GM23338 (cell line): ENCODE measurements around the gene LLGL1. TPM values are rescaled to one million over a fixed set of nuclear protein-coding genes. Genes with fewer than 3 reads are reported as not detected.

Experiments used
- ATAC-seq: fragments of 200-7000 bp; cut with Tn5 transposase; 3 replicates; pipeline ENCODE4 v1.9.1; 2020
- DNase-seq: peaks from one replicate; pipeline ENCODE4 v3.0.0-alpha.2; 2015; ENCODE audit warnings: low spot score
- H2AFZ ChIP-seq: fragments of 200-600 bp; sonication (generic); 2 replicates; pipeline ENCODE4 v1.8.0; 2016; ENCODE audit warnings: antibody characterized with exemption, mild to moderate bottlenecking, moderate library complexity
- H3F3A ChIP-seq: fragments of 200-600 bp; sonication (generic); replicated peaks from 2 replicates; pipeline ENCODE4 v1.8.0; 2017; ENCODE audit warnings: antibody characterized with exemption, mixed run types, low read depth
- H3K27ac ChIP-seq: fragments of 200-600 bp; sonication (generic); 2 replicates; pipeline ENCODE4 v1.6.1; 2016; ENCODE audit warnings: low read depth
- H3K27me3 ChIP-seq: fragments of 200-600 bp; sonication (generic); 2 replicates; pipeline ENCODE4 v1.8.0; 2016; ENCODE audit warnings: mild to moderate bottlenecking, mixed run types, moderate library complexity; ENCODE audit not compliant: insufficient read depth
- H3K36me3 ChIP-seq: fragments of 200-600 bp; sonication (generic); 2 replicates; pipeline ENCODE4 v1.8.0; 2016; ENCODE audit warnings: mild to moderate bottlenecking; ENCODE audit not compliant: insufficient read depth
- H3K4me1 ChIP-seq: fragments of 200-600 bp; sonication (generic); 2 replicates; pipeline ENCODE4 v1.8.0; 2016; ENCODE audit warnings: mild to moderate bottlenecking, moderate library complexity; ENCODE audit not compliant: insufficient read depth
- H3K4me2 ChIP-seq: fragments of 200-600 bp; sonication (generic); 2 replicates; pipeline ENCODE4 v1.7.1; 2017; ENCODE audit warnings: mixed run types
- H3K4me3 ChIP-seq: fragments of 200-600 bp; sonication (generic); 2 replicates; pipeline ENCODE4 v1.6.1; 2016; ENCODE audit warnings: mixed run types
- H3K79me2 ChIP-seq: fragments of 200-600 bp; sonication (generic); replicated peaks from 2 replicates; pipeline ENCODE4 v1.8.0; 2017; ENCODE audit warnings: mild to moderate bottlenecking; ENCODE audit not compliant: insufficient read depth
- H3K9me2 ChIP-seq: fragments of 200-600 bp; sonication (generic); 2 replicates; pipeline ENCODE4 v1.8.0; 2017; ENCODE audit not compliant: insufficient read depth
- H4K20me1 ChIP-seq: fragments of 200-600 bp; sonication (generic); replicated peaks from 2 replicates; pipeline ENCODE4 v1.8.0; 2017; ENCODE audit warnings: mild to moderate bottlenecking; ENCODE audit not compliant: insufficient read depth
- H3K27ac Mint-ChIP-seq: 2 replicates; pipeline ENCODE4 v1.8.0; 2020; ENCODE audit warnings: inconsistent platforms, mild to moderate bottlenecking, moderate library complexity, mixed read lengths
- H3K27me3 Mint-ChIP-seq: 3 replicates; pipeline ENCODE4 v1.8.0; 2022; ENCODE audit warnings: low read depth, mild to moderate bottlenecking, moderate library complexity, mixed read lengths, inconsistent platforms; ENCODE audit not compliant: insufficient read depth, poor library complexity
- H3K36me3 Mint-ChIP-seq: 3 replicates; pipeline ENCODE4 v1.8.0; 2021; ENCODE audit warnings: low read depth, mild to moderate bottlenecking, inconsistent platforms, moderate library complexity, mixed read lengths
- H3K4me1 Mint-ChIP-seq: 3 replicates; pipeline ENCODE4 v1.8.0; 2020; ENCODE audit warnings: mild to moderate bottlenecking, inconsistent platforms, mixed read lengths
- H3K4me3 Mint-ChIP-seq: 3 replicates; pipeline ENCODE4 v1.8.0; 2021; ENCODE audit warnings: moderate library complexity, mild to moderate bottlenecking, inconsistent platforms, mixed read lengths
- H3K9me3 Mint-ChIP-seq: 3 replicates; pipeline ENCODE4 v1.8.0; 2020; ENCODE audit warnings: moderate library complexity, mild to moderate bottlenecking, inconsistent platforms, mixed read lengths
- EZH2 ChIP-seq: fragments of 200-600 bp; sonication (generic); IDR thresholded peaks from one replicate; pipeline ENCODE4 v1.8.0; 2017; ENCODE audit warnings: antibody characterized with exemption, mild to moderate bottlenecking, low read depth; ENCODE audit not compliant: unreplicated experiment
- EZH2phosphoT487 ChIP-seq: fragments of 200-600 bp; sonication (generic); IDR thresholded peaks from one replicate; pipeline ENCODE4 v1.8.1; 2018; ENCODE audit warnings: antibody characterized with exemption; ENCODE audit not compliant: unreplicated experiment
- JUNB ChIP-seq: IDR thresholded peaks from one replicate; pipeline ENCODE4 v1.6.1; 2016; ENCODE audit warnings: antibody characterized with exemption; ENCODE audit not compliant: unreplicated experiment
- POLR2AphosphoS5 ChIP-seq: IDR thresholded peaks from 2 replicates; pipeline ENCODE4 v1.6.1; 2016; ENCODE audit warnings: antibody characterized with exemption, low read depth
- ZNF114 ChIP-seq: fragments of 250-450 bp; sonication (Bioruptor Pico); IDR thresholded peaks from 2 replicates; pipeline ENCODE4 v1.5.0; 2020; ENCODE audit warnings: mild to moderate bottlenecking, moderate library complexity
- polyA plus RNA-seq: library from polyadenylated mRNA; unstranded; fragments of >200 nt; fragmentation: Nextera tagmentation; extraction: Ambion mirVana; gene quantifications from 2 replicates; pipeline ENCODE4 v1.2.1, GENCODE V29; 2016
- total RNA-seq: library from RNA; depleted of rRNA; stranded (reverse); fragments of >200 nt; shearing (Covaris generic); gene quantifications from 2 replicates; pipeline ENCODE4 v1.2.3, GENCODE V29; 2014
- TF ChIP-seq, protein P1 (sequence below): fragments of 250-450 bp; sonication (Bioruptor Pico); IDR thresholded peaks from 2 replicates; pipeline ENCODE4 v1.5.0; 2020; ENCODE audit warnings: mild to moderate bottlenecking, moderate library complexity
- TF ChIP-seq, protein P2 (sequence below): IDR thresholded peaks from 2 replicates; pipeline ENCODE4 v1.6.1; 2016; ENCODE audit warnings: antibody characterized with exemption
- TF ChIP-seq, protein P3 (sequence below): IDR thresholded peaks from one replicate; pipeline ENCODE4 v1.6.1; 2018; ENCODE audit warnings: antibody characterized with exemption; ENCODE audit not compliant: unreplicated experiment

The LLGL1 gene
- total and polyA plus RNA-seq, 2 experiments from 2014 or later = 5.9 to 129 TPM

DNA sequence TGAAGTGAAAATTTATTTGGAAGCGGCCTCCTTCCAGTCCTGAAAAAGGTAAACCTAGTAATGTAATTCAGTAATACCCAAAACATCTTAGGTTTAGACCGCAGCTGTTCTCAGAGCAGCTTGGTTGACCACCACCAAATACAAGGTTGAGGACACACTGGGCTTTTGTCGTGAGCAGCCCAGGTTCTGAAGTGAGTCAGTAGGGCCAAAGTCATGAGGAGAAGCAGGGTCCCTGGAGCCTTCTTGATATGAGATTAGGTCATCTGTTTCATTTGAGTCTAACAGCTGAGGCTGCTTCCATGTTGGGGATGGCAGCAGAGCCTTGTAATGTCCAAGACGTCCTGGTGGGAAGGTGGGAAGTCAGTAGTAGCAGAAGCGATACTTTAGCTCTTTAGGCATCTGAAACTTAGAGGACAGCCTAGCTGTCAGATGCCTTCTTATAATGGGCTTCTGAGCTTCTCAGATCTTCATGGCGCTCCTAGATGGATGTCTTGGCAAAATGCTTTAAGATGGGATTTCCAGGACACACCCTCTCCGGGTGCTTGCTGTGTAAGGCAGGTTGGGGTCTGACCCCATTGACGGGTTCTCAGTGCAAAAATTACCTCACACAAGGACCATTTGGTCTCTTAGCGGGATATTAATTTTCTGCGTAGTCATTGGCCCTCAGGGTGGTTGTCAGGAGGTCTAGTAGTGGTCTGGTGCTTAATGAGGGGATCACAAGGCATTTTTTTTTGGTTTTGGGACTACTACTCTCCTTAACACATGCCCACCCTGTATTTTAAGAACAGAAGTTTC lies 39.4 kb upstream of the LLGL1 start (continued):
- TF ChIP-seq EZH2 = no peak
- no peak for TF ChIP-seq JUNB
- TF ChIP-seq ZNF114 (CRISPR knock-in tag) = no peak
- TF ChIP-seq, protein P1, sequence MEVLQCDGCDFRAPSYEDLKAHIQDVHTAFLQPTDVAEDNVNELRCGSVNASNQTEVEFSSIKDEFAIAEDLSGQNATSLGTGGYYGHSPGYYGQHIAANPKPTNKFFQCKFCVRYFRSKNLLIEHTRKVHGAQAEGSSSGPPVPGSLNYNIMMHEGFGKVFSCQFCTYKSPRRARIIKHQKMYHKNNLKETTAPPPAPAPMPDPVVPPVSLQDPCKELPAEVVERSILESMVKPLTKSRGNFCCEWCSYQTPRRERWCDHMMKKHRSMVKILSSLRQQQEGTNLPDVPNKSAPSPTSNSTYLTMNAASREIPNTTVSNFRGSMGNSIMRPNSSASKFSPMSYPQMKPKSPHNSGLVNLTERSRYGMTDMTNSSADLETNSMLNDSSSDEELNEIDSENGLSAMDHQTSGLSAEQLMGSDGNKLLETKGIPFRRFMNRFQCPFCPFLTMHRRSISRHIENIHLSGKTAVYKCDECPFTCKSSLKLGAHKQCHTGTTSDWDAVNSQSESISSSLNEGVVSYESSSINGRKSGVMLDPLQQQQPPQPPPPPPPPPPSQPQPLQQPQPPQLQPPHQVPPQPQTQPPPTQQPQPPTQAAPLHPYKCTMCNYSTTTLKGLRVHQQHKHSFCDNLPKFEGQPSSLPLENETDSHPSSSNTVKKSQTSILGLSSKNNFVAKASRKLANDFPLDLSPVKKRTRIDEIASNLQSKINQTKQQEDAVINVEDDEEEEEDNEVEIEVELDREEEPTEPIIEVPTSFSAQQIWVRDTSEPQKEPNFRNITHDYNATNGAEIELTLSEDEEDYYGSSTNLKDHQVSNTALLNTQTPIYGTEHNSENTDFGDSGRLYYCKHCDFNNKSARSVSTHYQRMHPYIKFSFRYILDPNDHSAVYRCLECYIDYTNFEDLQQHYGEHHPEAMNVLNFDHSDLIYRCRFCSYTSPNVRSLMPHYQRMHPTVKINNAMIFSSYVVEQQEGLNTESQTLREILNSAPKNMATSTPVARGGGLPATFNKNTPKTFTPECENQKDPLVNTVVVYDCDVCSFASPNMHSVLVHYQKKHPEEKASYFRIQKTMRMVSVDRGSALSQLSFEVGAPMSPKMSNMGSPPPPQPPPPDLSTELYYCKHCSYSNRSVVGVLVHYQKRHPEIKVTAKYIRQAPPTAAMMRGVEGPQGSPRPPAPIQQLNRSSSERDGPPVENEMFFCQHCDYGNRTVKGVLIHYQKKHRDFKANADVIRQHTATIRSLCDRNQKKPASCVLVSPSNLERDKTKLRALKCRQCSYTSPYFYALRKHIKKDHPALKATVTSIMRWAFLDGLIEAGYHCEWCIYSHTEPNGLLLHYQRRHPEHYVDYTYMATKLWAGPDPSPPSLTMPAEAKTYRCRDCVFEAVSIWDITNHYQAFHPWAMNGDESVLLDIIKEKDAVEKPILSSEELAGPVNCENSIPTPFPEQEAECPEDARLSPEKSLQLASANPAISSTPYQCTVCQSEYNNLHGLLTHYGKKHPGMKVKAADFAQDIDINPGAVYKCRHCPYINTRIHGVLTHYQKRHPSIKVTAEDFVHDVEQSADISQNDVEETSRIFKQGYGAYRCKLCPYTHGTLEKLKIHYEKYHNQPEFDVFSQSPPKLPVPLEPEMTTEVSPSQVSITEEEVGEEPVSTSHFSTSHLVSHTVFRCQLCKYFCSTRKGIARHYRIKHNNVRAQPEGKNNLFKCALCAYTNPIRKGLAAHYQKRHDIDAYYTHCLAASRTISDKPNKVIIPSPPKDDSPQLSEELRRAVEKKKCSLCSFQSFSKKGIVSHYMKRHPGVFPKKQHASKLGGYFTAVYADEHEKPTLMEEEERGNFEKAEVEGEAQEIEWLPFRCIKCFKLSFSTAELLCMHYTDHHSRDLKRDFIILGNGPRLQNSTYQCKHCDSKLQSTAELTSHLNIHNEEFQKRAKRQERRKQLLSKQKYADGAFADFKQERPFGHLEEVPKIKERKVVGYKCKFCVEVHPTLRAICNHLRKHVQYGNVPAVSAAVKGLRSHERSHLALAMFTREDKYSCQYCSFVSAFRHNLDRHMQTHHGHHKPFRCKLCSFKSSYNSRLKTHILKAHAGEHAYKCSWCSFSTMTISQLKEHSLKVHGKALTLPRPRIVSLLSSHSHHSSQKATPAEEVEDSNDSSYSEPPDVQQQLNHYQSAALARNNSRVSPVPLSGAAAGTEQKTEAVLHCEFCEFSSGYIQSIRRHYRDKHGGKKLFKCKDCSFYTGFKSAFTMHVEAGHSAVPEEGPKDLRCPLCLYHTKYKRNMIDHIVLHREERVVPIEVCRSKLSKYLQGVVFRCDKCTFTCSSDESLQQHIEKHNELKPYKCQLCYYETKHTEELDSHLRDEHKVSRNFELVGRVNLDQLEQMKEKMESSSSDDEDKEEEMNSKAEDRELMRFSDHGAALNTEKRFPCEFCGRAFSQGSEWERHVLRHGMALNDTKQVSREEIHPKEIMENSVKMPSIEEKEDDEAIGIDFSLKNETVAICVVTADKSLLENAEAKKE (CRISPR knock-in tag) = no peak

DNA sequence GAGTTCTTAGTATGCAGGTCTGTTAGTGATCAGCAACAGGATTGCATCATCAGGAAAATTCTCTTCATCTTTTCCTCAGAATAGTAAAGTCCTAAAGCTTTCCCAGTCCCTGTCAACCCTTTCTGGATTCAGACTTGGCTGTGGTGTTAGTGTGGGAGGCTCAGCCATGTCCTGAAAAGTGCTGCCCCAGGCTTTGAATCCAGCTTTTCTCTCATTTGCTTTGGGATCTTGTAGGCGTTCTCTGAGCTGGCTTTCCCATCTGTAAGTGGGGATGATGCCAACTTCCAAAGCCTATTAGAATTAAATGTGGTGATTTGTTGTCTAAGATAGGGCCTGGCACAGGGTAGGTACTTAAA lies 38.8 kb upstream of the LLGL1 start:
- Histone ChIP-seq H3K4me2 (peak overlapping the region; percentile 100), H3K4me1 (peaks cover 32% of the 10 kb centered on the region), H3K27ac (peak overlapping the region; percentile 50; the same call in 1 of the 2 replicates), H3K79me2 (peaks cover 74% of the 10 kb centered on the region), H3K9me2 (no peaks in the 10 kb centered on the region), H3K36me3 (peaks cover 7% of the 10 kb centered on the region; the same call in 1 of the 2 replicates), H4K20me1 (peaks cover 69% of the 10 kb centered on the region), H2AFZ (no peak overlapping the region), H3K27me3 (no peaks in the 10 kb centered on the region), H3K4me3 (peak overlapping the region; percentile 67), H3F3A (peaks cover 22% of the 10 kb centered on the region)
- Mint-ChIP-seq H3K27ac (peak overlapping the region; percentile 42; the same call in 1 of the 2 replicates), H3K27me3 (peaks cover 12% of the 10 kb centered on the region), H3K4me3 (peak overlapping the region; percentile 94), H3K36me3 (peaks cover 43% of the 10 kb centered on the region), H3K4me1 (peaks cover 43% of the 10 kb centered on the region), H3K9me3 (no peaks in the 10 kb centered on the region)
- ATAC-seq = no peak
- TF ChIP-seq POLR2AphosphoS5 = no peak
- no peak for TF ChIP-seq EZH2phosphoT487
- no peak for TF ChIP-seq JUNB
- TF ChIP-seq, protein P2, sequence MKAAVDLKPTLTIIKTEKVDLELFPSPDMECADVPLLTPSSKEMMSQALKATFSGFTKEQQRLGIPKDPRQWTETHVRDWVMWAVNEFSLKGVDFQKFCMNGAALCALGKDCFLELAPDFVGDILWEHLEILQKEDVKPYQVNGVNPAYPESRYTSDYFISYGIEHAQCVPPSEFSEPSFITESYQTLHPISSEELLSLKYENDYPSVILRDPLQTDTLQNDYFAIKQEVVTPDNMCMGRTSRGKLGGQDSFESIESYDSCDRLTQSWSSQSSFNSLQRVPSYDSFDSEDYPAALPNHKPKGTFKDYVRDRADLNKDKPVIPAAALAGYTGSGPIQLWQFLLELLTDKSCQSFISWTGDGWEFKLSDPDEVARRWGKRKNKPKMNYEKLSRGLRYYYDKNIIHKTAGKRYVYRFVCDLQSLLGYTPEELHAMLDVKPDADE = no peak
- TF ChIP-seq, protein P3, sequence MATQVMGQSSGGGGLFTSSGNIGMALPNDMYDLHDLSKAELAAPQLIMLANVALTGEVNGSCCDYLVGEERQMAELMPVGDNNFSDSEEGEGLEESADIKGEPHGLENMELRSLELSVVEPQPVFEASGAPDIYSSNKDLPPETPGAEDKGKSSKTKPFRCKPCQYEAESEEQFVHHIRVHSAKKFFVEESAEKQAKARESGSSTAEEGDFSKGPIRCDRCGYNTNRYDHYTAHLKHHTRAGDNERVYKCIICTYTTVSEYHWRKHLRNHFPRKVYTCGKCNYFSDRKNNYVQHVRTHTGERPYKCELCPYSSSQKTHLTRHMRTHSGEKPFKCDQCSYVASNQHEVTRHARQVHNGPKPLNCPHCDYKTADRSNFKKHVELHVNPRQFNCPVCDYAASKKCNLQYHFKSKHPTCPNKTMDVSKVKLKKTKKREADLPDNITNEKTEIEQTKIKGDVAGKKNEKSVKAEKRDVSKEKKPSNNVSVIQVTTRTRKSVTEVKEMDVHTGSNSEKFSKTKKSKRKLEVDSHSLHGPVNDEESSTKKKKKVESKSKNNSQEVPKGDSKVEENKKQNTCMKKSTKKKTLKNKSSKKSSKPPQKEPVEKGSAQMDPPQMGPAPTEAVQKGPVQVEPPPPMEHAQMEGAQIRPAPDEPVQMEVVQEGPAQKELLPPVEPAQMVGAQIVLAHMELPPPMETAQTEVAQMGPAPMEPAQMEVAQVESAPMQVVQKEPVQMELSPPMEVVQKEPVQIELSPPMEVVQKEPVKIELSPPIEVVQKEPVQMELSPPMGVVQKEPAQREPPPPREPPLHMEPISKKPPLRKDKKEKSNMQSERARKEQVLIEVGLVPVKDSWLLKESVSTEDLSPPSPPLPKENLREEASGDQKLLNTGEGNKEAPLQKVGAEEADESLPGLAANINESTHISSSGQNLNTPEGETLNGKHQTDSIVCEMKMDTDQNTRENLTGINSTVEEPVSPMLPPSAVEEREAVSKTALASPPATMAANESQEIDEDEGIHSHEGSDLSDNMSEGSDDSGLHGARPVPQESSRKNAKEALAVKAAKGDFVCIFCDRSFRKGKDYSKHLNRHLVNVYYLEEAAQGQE = no peak
- DNase-seq = no peak
